CD4-positive, alpha-beta T cell treated with Interleukin-4 for 4 hours (primary cell): ENCODE measurements around the gene ID3.

Experiments
- DNase-seq: peaks from one replicate; pipeline ENCODE4 v3.0.0-alpha.2; 2020

ID3 gene

GRCh38 chr1:23564529-23565122, 5.3 kb upstream of the ID3 start:
- DNase-seq = no peak

- no peak for DNase-seq
Measured at GRCh38 chr1:23563755-23564374, 4.6 kb upstream of the ID3 start.

DNA sequence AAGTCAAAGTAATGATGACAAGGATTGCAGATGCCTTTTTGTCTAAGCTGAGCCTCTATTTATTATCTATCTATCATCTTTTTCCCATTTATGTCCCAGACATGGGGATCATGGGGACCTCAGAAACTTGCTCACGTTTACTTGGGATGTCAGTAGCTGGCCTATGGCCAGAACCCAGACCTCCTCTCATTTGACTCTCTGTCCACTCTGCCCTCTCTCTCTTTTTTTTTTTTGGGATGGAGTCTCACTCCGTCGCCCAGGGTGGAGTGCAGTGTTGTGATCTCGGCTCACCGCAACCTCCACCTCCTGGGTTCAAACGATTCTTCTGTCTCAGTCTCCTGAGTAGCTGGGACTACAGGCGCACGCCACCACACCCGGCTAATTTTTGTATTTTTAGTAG, 3.7 kb upstream of the ID3 start:
- DNase-seq = no peak

DNA sequence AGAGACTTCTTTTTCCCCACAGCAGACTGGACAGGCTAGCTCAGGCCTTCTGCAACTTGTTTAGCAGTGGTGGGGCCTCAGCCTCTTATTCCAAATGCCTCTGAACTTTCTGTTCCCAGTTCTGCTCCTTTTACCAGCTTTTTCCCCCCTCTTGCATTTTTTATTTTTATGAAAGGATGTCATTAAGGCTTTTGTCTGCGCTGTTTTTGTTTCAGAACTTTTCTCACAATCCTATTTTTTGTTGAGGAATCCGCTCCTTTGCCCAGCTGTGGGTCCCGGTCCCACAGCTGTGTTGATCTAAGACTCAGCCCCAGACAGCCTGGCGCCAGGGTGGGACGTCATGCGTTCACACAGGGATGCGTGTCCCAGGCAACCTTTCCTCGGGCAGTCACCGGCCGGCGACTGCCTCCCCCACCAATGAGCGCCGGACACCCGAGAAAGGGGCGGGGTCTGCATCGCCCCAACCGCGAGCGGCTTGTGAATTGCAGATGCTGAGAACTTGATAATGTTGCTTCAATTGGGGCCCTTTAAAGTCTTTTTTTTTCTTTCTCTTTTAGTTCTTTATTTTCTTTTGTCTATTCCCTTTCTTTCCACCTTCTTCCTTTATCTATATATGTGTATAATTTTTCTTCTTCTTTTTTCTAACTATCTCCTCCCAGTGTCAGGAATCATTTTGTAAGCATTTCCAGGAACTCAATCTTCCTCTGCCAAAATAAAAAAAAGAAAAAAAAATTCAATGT, 3.0 kb upstream of the ID3 start:
- no peak for DNase-seq

- DNase-seq = no peak
Measured at GRCh38 chr1:23561813-23562100, 2.5 kb upstream of the ID3 start.

GRCh38 chr1:23561076-23561812, 1.9 kb upstream of the ID3 start:
- no peak for DNase-seq

DNA sequence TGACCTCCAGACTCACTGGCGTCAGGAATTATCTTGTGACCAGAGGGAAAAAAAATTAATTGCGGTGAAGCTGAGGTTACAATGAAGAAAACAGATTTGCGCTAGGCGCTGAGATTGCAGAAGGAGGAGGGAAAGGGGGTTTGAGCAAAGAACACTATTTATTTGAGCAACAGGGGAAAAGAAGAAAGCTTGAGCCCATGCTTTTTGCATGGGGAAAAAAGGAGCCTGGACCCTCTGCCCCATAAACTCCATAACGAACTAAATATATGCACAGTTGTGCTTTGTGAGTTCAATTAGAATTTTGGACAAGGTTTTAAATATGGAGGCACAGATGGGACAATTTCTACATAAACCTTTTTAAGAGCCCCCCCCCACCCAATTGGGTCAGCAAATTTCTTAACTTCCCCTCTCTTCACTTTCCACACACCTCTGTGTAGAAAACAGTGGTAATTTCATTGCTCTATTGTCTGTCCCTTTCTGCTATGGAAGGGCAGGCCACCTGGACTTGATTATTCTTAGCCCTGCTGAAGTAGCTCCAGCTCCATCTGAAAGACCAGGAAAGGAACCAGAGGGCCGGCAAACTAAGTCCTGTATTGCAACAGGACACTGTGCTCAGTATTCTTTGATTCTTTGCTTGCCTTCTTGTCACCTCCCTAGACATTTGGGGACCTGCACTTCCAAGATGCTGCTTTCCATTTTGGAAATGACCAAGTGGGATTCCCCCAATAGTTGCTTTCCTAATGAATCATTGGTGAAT, 862 bp upstream of the ID3 start:
- no peak for DNase-seq

- DNase-seq = no peak
Measured at GRCh38 chr1:23558872-23559135, 497 bp downstream of the ID3 start.

- DNase-seq = no peak
Measured at GRCh38 chr1:23558140-23558871, 995 bp downstream of the ID3 start.

- no peak for DNase-seq
Measured at GRCh38 chr1:23557471-23558124, 1.7 kb downstream of the ID3 start.

- DNase-seq = no peak
Measured at GRCh38 chr1:23556635-23557470, 2.4 kb downstream of the ID3 start.

DNA sequence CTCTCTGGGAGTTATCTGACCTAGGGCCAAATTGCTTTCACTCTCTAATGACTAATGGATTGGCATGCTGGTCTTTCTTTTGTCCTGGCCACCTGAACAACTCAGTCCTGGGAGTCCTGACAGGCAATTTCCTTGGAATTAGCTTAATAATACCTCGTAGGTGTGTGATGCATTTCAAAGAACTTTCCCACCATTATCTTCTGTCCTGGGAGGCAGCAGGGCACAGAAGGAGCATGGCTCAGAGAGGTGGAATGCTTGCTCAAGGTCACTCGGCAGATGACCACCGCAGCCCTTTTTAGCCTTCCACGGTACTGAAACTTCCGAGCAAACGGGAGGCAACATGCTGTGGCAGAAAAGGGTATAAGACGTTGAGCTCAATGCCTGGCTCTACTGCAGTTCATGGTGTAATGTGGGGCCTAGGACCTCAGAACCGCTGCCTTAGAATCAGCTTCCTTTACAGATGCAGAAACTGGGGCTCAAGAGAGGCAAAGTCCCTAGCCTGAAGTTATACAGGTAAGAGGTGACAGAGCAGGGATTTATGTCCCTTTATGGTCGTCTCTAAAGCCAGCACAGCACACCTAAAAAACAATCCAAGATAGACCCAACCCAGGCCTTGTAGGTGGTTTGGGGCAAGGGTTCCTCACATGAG, 3.2 kb downstream of the ID3 start:
- DNase-seq = no peak

DNA sequence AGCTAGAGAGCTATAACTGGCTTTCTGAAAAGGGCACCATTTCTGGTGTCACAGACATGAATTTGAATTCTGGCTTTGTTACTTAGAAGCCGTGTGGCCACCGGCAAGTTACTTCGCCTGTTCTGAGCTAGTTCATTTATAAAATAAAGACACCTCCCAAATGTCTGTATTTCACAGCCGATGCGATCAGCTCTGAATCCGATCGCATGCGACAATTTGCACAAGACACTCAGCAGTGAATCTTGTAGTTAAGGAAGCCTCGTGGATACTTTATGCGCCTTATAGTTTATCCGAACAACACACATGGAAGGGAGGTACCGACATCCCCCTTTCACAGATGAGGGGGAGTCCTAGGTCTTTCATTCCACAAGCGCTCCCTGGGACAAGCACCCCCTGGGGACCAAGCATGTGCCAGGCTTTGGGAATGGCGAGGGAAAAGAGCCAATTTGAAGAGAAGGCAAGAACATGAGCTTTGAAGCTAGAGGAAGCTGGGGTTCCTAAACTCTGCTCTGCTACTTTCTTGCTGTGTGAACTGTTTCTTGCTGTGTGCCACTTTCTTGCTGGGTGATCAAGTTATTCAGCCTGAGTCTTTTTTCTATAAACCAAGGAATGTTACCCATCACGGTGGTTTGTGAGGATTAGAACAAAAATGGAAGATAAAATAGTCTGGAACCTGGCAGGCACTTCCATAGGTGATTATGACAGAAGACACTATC, 3.9 kb downstream of the ID3 start:
- DNase-seq = no peak

DNA sequence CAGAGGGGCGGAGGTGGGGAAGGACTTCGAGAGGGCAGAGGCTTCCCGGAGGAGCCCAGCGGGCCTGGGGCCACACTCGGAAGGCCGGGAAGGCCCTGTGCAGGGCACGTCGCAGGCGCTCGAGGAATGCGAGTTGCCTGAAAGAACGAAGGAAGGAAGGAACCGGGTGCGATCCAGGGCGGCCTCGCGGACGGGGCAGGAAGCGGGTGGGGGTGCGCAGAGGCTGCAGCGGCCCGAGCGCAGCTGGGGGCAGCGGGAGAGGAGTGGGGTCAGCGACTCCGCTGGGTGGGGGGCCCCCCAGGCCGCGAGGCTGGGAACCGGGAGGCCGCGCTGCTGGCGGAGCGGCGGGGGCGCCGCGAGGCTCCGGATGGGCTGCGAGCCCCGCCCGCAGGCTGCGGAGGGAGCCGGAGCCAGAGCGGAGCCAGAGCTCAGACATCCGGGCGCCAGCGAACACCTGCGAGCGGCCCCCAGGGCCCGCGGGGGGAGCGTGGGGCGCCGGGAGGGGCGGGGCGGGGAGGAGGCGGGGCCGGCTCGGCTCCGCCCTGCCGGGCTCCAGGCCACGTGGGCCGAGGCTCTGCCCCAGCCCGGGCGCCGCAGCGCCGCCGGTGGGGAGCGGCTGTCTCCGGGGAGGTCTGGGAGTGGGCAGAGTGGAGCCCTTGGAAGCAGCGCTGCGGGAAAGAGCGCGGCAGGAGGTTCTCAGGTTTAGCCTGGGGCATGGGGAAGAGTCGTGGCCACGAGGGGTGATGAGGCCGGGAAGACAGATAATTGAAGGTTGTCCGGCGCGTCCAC, 4.6 kb downstream of the ID3 start:
- DNase-seq = peak; percentile 83

DNA sequence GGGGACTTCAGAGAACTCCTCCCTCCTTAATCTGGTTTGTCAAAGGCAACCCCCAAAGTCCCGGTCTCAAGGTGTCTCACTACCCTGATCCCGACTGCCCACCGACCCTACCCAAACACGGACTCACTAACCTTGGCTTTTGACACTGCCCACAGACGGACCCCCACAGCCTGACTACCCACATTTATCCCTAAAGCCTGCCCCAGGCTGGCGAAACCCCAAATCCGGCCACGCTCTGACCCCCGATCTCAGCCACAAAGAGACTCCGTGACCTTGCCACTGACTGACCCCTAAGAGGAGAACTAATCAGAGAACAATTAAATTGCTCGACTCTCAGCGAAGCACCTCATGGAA, 5.2 kb downstream of the ID3 start:
- DNase-seq = no peak

DNA sequence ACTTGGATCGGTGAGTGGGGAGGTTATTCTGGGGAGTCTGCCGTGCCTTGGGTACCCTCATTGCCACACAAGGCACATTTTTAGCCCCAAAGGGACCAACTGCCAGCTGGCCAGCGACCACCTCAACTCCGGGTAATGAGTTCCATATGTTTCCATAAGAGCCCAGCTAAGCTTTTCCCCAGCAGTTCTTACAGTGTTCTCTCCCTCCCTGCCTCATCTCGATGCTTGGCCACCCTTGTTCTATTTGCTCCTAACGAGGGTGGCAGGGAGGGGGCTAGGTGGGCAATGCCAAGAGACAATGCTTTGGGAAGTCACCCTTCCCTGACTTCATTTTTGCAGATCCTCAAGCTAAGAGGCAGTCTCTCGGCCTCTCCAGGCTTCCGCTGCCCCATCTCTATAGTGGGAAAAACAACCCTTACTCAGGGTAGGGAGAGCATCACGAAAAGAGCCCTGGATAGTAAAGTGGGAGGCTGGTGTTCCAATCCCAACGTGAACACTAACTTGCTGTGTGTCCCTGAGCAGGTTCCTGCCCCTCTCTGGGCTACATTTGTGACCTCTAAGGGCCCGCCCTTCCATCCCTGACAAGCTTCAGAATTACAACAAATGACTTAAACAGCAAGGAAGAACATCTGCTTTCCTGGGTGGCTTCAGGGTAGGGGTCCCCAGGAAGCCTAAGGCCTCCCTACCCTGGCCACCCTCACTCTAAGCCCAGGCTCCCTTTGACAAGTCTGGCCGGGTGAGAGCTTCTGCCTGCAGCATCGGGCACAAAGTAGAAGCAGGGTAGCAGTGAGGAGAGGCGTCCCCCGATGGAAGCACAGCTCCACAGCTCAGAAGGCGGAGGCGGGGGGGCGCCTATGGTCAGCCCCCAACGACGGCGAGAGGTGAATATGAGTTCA, 5.8 kb downstream of the ID3 start:
- no peak for DNase-seq

DNA sequence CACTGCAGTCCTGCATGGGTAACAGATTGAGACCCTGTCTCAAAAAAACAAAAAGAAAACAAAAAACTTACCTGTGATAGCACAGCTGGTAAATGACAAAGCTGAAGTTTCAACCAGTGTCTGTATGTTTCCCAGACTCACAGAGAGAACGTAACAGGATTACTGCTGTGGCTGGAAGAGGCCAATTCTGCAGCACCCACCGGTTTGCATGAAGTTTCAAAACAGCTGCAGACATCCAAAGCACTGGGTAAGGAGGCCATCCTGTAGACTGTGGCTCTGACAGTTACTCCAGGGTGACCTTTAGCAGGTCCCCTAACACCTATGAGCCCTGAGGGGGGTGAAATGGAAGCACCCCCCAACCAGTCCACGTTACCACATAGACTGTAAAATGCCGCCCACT, 7.5 kb downstream of the ID3 start:
- no peak for DNase-seq

GRCh38 chr1:23548704-23549143, 10.6 kb downstream of the ID3 start:
- no peak for DNase-seq
